K562 (cell line): ENCODE measurements around the gene FAM53B.

Experiments
- CTCF ChIP-seq, 3 experiments: IDR thresholded peaks in 2 of 3; conservative IDR thresholded peaks in 1 of 3; 2 replicates each; pipeline ENCODE4 v1.5.1; 2011 to 2012; ENCODE audit warnings: low read length in 3 of 3, mild to moderate bottlenecking in 3 of 3, control low read depth in 2 of 3, improper control_type of control experiment in 1 of 3, inconsistent platforms in 1 of 3, low read depth in 1 of 3, mixed read lengths in 1 of 3, moderate library complexity in 1 of 3; ENCODE audit not compliant: insufficient read depth in 2 of 3
- E2F1 ChIP-seq: sonication (generic); formaldehyde crosslinking; IDR thresholded peaks from 2 replicates; pipeline ENCODE4 v1.8.1; 2023; ENCODE audit warnings: mild to moderate bottlenecking, missing genetic modification reagents, moderate library complexity
- FOXJ3 ChIP-seq: sonication (generic); formaldehyde crosslinking; IDR thresholded peaks from 2 replicates; pipeline ENCODE4 v1.4.0; 2020; ENCODE audit warnings: mild to moderate bottlenecking, missing genetic modification reagents
- KLF1 ChIP-seq: fragments of 450-650 bp; IDR thresholded peaks from 2 replicates; pipeline ENCODE4 v1.6.1; 2016; ENCODE audit warnings: missing genetic modification characterization, missing compliant biosample characterization
- MTF1 ChIP-seq: fragments of 250-450 bp; sonication (Bioruptor Pico); IDR thresholded peaks from 2 replicates; pipeline ENCODE4 v1.9.0; 2021; ENCODE audit warnings: moderate library complexity, mild to moderate bottlenecking, inconsistent platforms, borderline replicate concordance
- MXD1 ChIP-seq: fragments of 250-450 bp; sonication (Bioruptor Pico); IDR thresholded peaks from 2 replicates; pipeline ENCODE4 v1.8.0; 2021; ENCODE audit warnings: borderline replicate concordance, mild to moderate bottlenecking, moderate library complexity; ENCODE audit not compliant: poor library complexity, severe bottlenecking
- POLR2A ChIP-seq: fragments of 450-650 bp; conservative IDR thresholded peaks from 2 replicates; pipeline ENCODE4 v1.6.1; 2016
- ZC3H11A ChIP-seq: IDR thresholded peaks from 2 replicates; pipeline ENCODE4 v1.6.1; 2012; ENCODE audit warnings: low read depth, low read length, improper control_type of control experiment
- ZKSCAN1 ChIP-seq: fragments of 150-350 bp; IDR thresholded peaks from 2 replicates; pipeline ENCODE4 v1.6.1; 2016; ENCODE audit warnings: low read depth, low read length
- TF ChIP-seq, protein P1 (sequence below): sonication (generic); formaldehyde crosslinking; IDR thresholded peaks from 2 replicates; pipeline ENCODE4 v1.8.1; 2022; ENCODE audit warnings: missing genetic modification reagents
- TF ChIP-seq, protein P2 (sequence below): IDR thresholded peaks from 3 replicates; pipeline ENCODE4 v1.6.1; 2011; ENCODE audit warnings: borderline replicate concordance, mild to moderate bottlenecking; ENCODE audit not compliant: insufficient read length, insufficient read depth

DNA sequence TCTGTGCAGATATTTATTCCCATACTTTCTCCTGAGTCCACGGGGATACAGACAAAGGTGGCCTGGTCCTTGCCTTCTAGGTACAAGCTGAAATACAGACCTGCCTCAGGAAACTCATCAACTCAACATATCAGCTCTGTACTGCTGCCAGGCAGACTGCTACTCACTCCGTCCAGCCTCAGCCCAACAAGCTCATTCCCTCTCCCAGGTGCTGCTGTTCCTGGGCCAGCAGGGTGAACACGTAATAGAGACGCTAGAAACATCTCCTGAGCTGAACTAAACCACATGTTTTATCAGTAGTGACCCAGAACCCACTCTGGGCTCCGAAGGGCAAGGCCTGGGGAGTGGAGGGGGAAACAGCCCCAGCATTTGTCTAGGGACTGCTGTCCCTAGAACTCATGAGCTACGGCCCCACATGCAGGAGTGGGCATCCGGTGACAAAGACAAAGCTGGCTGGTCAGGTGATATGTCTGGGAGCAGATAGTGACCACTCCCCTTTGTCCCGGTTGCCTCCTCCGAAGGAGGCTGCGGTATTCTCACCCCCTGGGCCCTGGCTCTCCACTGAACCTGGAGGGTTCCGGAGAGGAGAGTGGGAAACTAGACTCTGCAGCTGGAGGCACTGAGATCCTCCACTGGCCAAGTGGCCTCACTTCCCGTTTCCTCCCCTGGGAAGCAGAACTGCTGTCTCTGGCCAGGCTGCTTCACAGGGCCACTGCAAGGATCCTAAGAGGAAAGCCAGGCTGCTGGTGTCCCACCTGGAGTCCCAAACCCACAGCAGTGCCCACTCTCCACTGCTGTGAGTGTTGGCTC lies 116.1 kb downstream of the FAM53B start:
- no peak for TF ChIP-seq MXD1 (CRISPR knock-in tag)
- TF ChIP-seq, protein P1, sequence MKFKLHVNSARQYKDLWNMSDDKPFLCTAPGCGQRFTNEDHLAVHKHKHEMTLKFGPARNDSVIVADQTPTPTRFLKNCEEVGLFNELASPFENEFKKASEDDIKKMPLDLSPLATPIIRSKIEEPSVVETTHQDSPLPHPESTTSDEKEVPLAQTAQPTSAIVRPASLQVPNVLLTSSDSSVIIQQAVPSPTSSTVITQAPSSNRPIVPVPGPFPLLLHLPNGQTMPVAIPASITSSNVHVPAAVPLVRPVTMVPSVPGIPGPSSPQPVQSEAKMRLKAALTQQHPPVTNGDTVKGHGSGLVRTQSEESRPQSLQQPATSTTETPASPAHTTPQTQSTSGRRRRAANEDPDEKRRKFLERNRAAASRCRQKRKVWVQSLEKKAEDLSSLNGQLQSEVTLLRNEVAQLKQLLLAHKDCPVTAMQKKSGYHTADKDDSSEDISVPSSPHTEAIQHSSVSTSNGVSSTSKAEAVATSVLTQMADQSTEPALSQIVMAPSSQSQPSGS (CRISPR knock-in tag), result no peak
- TF ChIP-seq POLR2A, result no peak
- TF ChIP-seq MTF1, result no peak
- no peak for TF ChIP-seq CTCF (IDR thresholded peaks at IDR 0.05 in 2 of 3, conservative IDR thresholded peaks at IDR 0.05 in 1 of 3; ENCODE audit: insufficient read depth in 2 of 3, low read depth in 1 of 3, low read length in 3 of 3)
- TF ChIP-seq ZC3H11A, result no peak
- no peak for TF ChIP-seq E2F1 (CRISPR knock-in tag)
- TF ChIP-seq, protein P2, sequence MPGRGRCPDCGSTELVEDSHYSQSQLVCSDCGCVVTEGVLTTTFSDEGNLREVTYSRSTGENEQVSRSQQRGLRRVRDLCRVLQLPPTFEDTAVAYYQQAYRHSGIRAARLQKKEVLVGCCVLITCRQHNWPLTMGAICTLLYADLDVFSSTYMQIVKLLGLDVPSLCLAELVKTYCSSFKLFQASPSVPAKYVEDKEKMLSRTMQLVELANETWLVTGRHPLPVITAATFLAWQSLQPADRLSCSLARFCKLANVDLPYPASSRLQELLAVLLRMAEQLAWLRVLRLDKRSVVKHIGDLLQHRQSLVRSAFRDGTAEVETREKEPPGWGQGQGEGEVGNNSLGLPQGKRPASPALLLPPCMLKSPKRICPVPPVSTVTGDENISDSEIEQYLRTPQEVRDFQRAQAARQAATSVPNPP, result no peak
- TF ChIP-seq KLF1 (tag), result no peak
- no peak for TF ChIP-seq ZKSCAN1
- no peak for TF ChIP-seq FOXJ3 (CRISPR knock-in tag)
